ENCODE results near the gene IGF2. TPM values are rescaled to one million over a fixed set of nuclear protein-coding genes. Genes with fewer than 3 reads are reported as not detected.

IGF2 gene
- total and polyA plus RNA-seq, 2 donors (not counting 3 experiments of a cell fraction or from before 2014, with no cell fraction given) = 5.7 to 21.0 TPM

- no peak overlapping the region for H3K27ac ChIP-seq (ENCODE audit: insufficient read depth, low read depth, low read length)
- H3K27me3 ChIP-seq (ENCODE audit: control insufficient read depth in 2 of 2, insufficient read depth in 2 of 2, low read length in 2 of 2) = peaks cover 0 to 7% of the 10 kb centered on the region in 2 experiments
Measured at GRCh38 chr11:2122222-2122906, 16.8 kb downstream of the IGF2 start.

More at GRCh38 chr11:2122222-2122906, 16.8 kb downstream of the IGF2 start:
- DNase-seq (ENCODE audit: low read depth, low spot score) (peak; percentile 35), FAIRE-seq (peak; percentile 26)
- H3K4me3 ChIP-seq (replicated peaks in 1 of 3; ENCODE audit: insufficient read depth in 1 of 3, low read depth in 1 of 3, low read length in 3 of 3) = no peak overlapping the region
- H4K20me1 ChIP-seq (replicated peaks; ENCODE audit: control insufficient read depth, extremely low read depth, insufficient read depth, low read length) = no peaks in the 10 kb centered on the region
- dilution Hi-C loops (cut with MboI; ENCODE audit: extremely low pct_ligation_motif_present, low sequenced_read_pairs) (no loop called here), intact Hi-C loops (cut with micrococcal nuclease) (loop anchor here (1.0 kb wide), 1 partner anchor 45 kb away; no protein-coding TSS in a partner anchor)
- H3K36me3 ChIP-seq (ENCODE audit: control insufficient read depth in 2 of 2, extremely low read depth in 1 of 2, insufficient read depth in 2 of 2, low read length in 2 of 2) = no peaks in the 10 kb centered on the region
- no peaks in the 10 kb centered on the region for H3K9me3 ChIP-seq (replicated peaks; ENCODE audit: control insufficient read depth, insufficient read depth, low read length)
- peak overlapping the region; percentile 61 for H2AFZ ChIP-seq (ENCODE audit: low read depth, low read length)
- ChIA-PET CTCF (interaction anchor here (1.4 kb wide), 1 partner anchor 469 kb away, joined by 3 read pairs; no protein-coding TSS in a partner anchor), POLR2A (interaction anchor here (0.9 kb wide), 1 partner anchor 25 kb away, joined by 4 read pairs; no protein-coding TSS in a partner anchor)
- H3K9ac ChIP-seq (replicated peaks; ENCODE audit: extremely low read depth, insufficient read depth, low read length) = no peak overlapping the region
- no peaks in the 10 kb centered on the region for H3K9me1 ChIP-seq (replicated peaks; ENCODE audit: control insufficient read depth, extremely low read depth, insufficient read depth, low read length)
- TF ChIP-seq MAX (IDR thresholded peaks at IDR 0.05; ENCODE audit: insufficient read depth, insufficient read length) = no peak
- TF ChIP-seq MYC (IDR thresholded peaks at IDR 0.05; ENCODE audit: low read depth, low read length) = no peak
- no peak for TF ChIP-seq POLR2AphosphoS5 (IDR thresholded peaks at IDR 0.05; ENCODE audit: insufficient read depth, low read depth, low read length)
- TF ChIP-seq EZH2 (IDR thresholded peaks at IDR 0.05; ENCODE audit: borderline replicate concordance, low read depth, low read length, severe bottlenecking) = no peak
- TF ChIP-seq JUN (IDR thresholded peaks at IDR 0.05; ENCODE audit: borderline replicate concordance, insufficient read depth, insufficient read length, low read depth) = no peak
- TF ChIP-seq FOS (IDR thresholded peaks at IDR 0.05; ENCODE audit: borderline replicate concordance, insufficient read depth, low read length) = no peak
- no peak for TF ChIP-seq POLR2A (IDR thresholded peaks at IDR 0.05; ENCODE audit: low read depth, low read length)
- TF ChIP-seq GATA2 (IDR thresholded peaks at IDR 0.05; ENCODE audit: insufficient read depth, insufficient read length, low read depth, low read length) = no peak
- TF ChIP-seq CTCF (IDR thresholded peaks at IDR 0.05; ENCODE audit: extremely low read depth in 1 of 2, insufficient read depth in 1 of 2, low read depth in 1 of 2, low read length in 2 of 2) = no peak
- no TSS peak for BruUV-seq (replicated peaks)
- H3K4me1 ChIP-seq (ENCODE audit: control insufficient read depth, extremely low read depth, insufficient read depth, low read length) = no peaks in the 10 kb centered on the region
- no peak overlapping the region for H3K4me2 ChIP-seq (ENCODE audit: insufficient read depth, low read length)
- no peaks in the 10 kb centered on the region for H3K79me2 ChIP-seq (ENCODE audit: control insufficient read depth, insufficient read depth, low read length)
